T-helper 22 cell (primary cell): ENCODE results near the gene CHST9.

Experiments used
- DNase-seq: peaks from one replicate; pipeline ENCODE4 v3.0.0-alpha.2; 2020; ENCODE audit warnings: low read depth

CHST9 gene

GRCh38 chr18:26863921-26864497 lies 321.1 kb downstream of the CHST9 start:
- no peak for DNase-seq

DNA sequence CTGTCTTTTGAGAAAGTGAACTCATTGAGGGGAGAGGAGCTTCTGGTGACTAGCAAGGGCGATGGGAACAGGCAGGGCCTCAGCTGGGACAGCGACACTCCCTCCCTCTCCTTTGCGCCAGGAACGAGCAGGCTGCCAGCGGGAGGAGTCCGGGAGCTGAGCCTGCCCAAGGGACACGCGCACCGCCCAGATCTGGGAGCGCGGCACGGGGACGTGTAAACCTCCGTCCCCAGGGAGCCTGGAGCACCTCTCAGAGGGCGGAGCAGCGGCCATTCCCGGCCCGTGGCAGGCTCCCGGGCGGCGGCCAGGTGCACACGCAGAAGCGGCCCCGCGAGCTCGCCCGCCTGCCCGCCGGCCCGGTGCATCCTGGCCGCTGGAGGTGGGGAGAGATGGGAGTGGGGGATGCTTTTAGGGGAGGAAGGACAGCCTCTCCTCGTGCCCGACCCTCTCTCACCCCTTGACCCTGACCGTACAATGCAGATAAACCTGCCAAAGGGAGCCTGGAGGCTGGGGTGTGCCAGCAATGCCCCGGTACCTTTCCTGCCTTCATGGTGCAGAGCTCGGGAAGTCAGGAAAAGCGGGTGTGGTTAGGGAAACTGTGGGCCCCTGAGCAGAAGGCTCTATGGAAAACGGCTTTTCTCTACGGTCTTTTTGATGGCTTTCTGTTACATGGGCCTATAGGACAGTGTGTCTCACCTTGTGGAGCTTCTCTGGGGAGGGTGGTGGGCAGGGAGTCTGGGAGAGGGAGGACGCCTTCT lies 321.8 kb downstream of the CHST9 start:
- no peak for DNase-seq

- no peak for DNase-seq
These were observed 323.0 kb downstream of the CHST9 start for GRCh38 chr18:26862084-26862483.
